ENCODE results near the gene CCNF.

Gene CCNF

GRCh38 chr16:2398520-2398919, 30.7 kb upstream of the CCNF start:
- TF ChIP-seq EZH2 (IDR thresholded peaks at IDR 0.05; ENCODE audit: borderline replicate concordance, low read length) = no peak
- no peak for TF ChIP-seq CTCF (IDR thresholded peaks at IDR 0.05; ENCODE audit: low read length)
- Histone ChIP-seq H3K79me2 (ENCODE audit: insufficient read depth, low read length) (no peaks in the 10 kb centered on the region), H3K4me1 (ENCODE audit: insufficient read depth, low read length, severe bottlenecking) (no peaks in the 10 kb centered on the region), H3K9me3 (ENCODE audit: low read length) (no peaks in the 10 kb centered on the region), H3K36me3 (ENCODE audit: insufficient read depth, low read length) (no peaks in the 10 kb centered on the region), H3F3A (ENCODE audit: insufficient read depth, low read length) (no peaks in the 10 kb centered on the region), H4K20me1 (ENCODE audit: insufficient read depth, low read length) (no peaks in the 10 kb centered on the region), H3K9me2 (ENCODE audit: low read depth, low read length) (no peaks in the 10 kb centered on the region), H3K9ac (ENCODE audit: low read length) (no peak overlapping the region), H3K4me3 (ENCODE audit: low read depth, low read length, poor library complexity, severe bottlenecking) (no peak overlapping the region), H3K27me3 (ENCODE audit: insufficient read depth, low read length) (no peaks in the 10 kb centered on the region), H3K27ac (ENCODE audit: low read depth, low read length, poor library complexity, severe bottlenecking) (no peak overlapping the region), H3K4me2 (ENCODE audit: low read length) (no peak overlapping the region), H2AFZ (ENCODE audit: low read length) (no peak overlapping the region)

GRCh38 chr16:2404099-2404498, 25.1 kb upstream of the CCNF start:
- H3K4me3 ChIP-seq (ENCODE audit: low read depth, low read length, poor library complexity, severe bottlenecking) = no peak overlapping the region
- no peak for TF ChIP-seq EZH2 (IDR thresholded peaks at IDR 0.05; ENCODE audit: borderline replicate concordance, low read length)
- TF ChIP-seq CTCF (IDR thresholded peaks at IDR 0.05; ENCODE audit: low read length) = no peak
- H3K27ac ChIP-seq (ENCODE audit: low read depth, low read length, poor library complexity, severe bottlenecking) = no peak overlapping the region
- no peak overlapping the region for H2AFZ ChIP-seq (ENCODE audit: low read length)
- H3K4me1 ChIP-seq (ENCODE audit: insufficient read depth, low read length, severe bottlenecking) = no peaks in the 10 kb centered on the region
- H3K36me3 ChIP-seq (ENCODE audit: insufficient read depth, low read length) = no peaks in the 10 kb centered on the region
- no peaks in the 10 kb centered on the region for H3K9me2 ChIP-seq (ENCODE audit: low read depth, low read length)
- no peak overlapping the region for H3K4me2 ChIP-seq (ENCODE audit: low read length)
- no peaks in the 10 kb centered on the region; the same call in 1 of the 2 replicates for H3K27me3 ChIP-seq (ENCODE audit: insufficient read depth, low read length)
- H3K9me3 ChIP-seq (ENCODE audit: low read length) = no peaks in the 10 kb centered on the region
- H3K9ac ChIP-seq (ENCODE audit: low read length) = no peak overlapping the region
- no peaks in the 10 kb centered on the region for H3K79me2 ChIP-seq (ENCODE audit: insufficient read depth, low read length)
- H4K20me1 ChIP-seq (ENCODE audit: insufficient read depth, low read length) = no peaks in the 10 kb centered on the region
- no peaks in the 10 kb centered on the region for H3F3A ChIP-seq (ENCODE audit: insufficient read depth, low read length)

GRCh38 chr16:2415085-2415484, 14.2 kb upstream of the CCNF start:
- H3F3A ChIP-seq (ENCODE audit: insufficient read depth, low read length) = no peaks in the 10 kb centered on the region
- H3K4me2 ChIP-seq (ENCODE audit: low read length) = no peak overlapping the region
- no peak overlapping the region for H3K4me3 ChIP-seq (ENCODE audit: low read depth, low read length, poor library complexity, severe bottlenecking)
- H3K27me3 ChIP-seq (ENCODE audit: insufficient read depth, low read length) = peaks cover 15% of the 10 kb centered on the region; the same call in 1 of the 2 replicates
- H3K79me2 ChIP-seq (ENCODE audit: insufficient read depth, low read length) = no peaks in the 10 kb centered on the region
- no peaks in the 10 kb centered on the region for H3K36me3 ChIP-seq (ENCODE audit: insufficient read depth, low read length)
- no peak for TF ChIP-seq EZH2 (IDR thresholded peaks at IDR 0.05; ENCODE audit: borderline replicate concordance, low read length)
- no peak for TF ChIP-seq CTCF (IDR thresholded peaks at IDR 0.05; ENCODE audit: low read length)
- no peak overlapping the region for H2AFZ ChIP-seq (ENCODE audit: low read length)
- no peaks in the 10 kb centered on the region for H3K9me2 ChIP-seq (ENCODE audit: low read depth, low read length)
- H3K27ac ChIP-seq (ENCODE audit: low read depth, low read length, poor library complexity, severe bottlenecking) = no peak overlapping the region
- H3K9ac ChIP-seq (ENCODE audit: low read length) = no peak overlapping the region
- no peaks in the 10 kb centered on the region for H4K20me1 ChIP-seq (ENCODE audit: insufficient read depth, low read length)
- H3K4me1 ChIP-seq (ENCODE audit: insufficient read depth, low read length, severe bottlenecking) = no peaks in the 10 kb centered on the region
- no peaks in the 10 kb centered on the region for H3K9me3 ChIP-seq (ENCODE audit: low read length)
